HL-60 (cell line): ENCODE results near the gene NLGN1.

Source experiments
- DNase-seq, 2 experiments: peaks; one replicate each; pipeline ENCODE4 v3.0.0-alpha.2; 2010 to 2020; ENCODE audit warnings: low read depth in 1 of 2, low spot score in 1 of 2
- H3K27ac ChIP-seq: fragments of 250-450 bp; sonication (Bioruptor Pico); replicated peaks from 2 replicates; pipeline ENCODE4 v1.5.1; 2020; ENCODE audit warnings: mild to moderate bottlenecking, moderate library complexity
- H3K27me3 ChIP-seq: fragments of 250-450 bp; sonication (Bioruptor Pico); 2 replicates; pipeline ENCODE4 v1.5.1; 2021; ENCODE audit warnings: mild to moderate bottlenecking, moderate library complexity; ENCODE audit not compliant: insufficient read depth, poor library complexity, severe bottlenecking
- H3K4me3 ChIP-seq: replicated peaks from 2 replicates; pipeline ENCODE4 v1.5.1; 2011; ENCODE audit warnings: mild to moderate bottlenecking, control low read depth, low read length; ENCODE audit not compliant: insufficient read depth
- GABPA ChIP-seq: IDR thresholded peaks from 2 replicates; pipeline ENCODE4 v1.6.1; 2012; ENCODE audit warnings: low read depth
- POLR2AphosphoS5 ChIP-seq: IDR thresholded peaks from 2 replicates; pipeline ENCODE4 v1.6.1; 2012; ENCODE audit warnings: low read depth
- SPI1 ChIP-seq: IDR thresholded peaks from 2 replicates; pipeline ENCODE4 v1.6.1; 2012; ENCODE audit warnings: low read depth, mild to moderate bottlenecking, borderline replicate concordance
- TF ChIP-seq, protein P1 (sequence below): IDR thresholded peaks from one replicate; pipeline ENCODE4 v1.5.1; 2011; ENCODE audit warnings: low read length, control low read depth, inconsistent platforms; ENCODE audit not compliant: insufficient read depth
- TF ChIP-seq, protein P2 (sequence below): IDR thresholded peaks from 2 replicates; pipeline ENCODE4 v1.6.1; 2012; ENCODE audit warnings: low read depth; ENCODE audit not compliant: insufficient replicate concordance

The NLGN1 gene

DNA sequence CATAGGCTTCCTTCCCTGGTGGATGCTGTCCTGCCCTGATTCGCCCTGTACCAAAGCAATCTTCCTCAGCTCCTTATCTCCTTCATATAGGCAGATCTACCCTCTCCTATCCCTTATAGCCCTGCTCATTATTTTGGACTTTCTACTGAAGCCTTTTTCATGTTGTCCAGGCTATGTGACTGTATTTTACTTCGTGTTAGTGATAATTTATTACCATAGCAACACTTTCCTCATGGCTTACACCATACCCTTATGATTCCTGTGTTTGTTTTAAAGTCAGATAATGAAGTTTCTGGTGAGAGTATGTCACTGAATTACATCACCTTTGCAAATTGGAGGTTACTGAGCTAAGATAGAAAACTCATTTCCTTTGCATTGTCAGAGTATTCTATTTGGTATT is 352.6 kb downstream of the NLGN1 start:
- TF ChIP-seq SPI1, result no peak
- TF ChIP-seq, protein P1, sequence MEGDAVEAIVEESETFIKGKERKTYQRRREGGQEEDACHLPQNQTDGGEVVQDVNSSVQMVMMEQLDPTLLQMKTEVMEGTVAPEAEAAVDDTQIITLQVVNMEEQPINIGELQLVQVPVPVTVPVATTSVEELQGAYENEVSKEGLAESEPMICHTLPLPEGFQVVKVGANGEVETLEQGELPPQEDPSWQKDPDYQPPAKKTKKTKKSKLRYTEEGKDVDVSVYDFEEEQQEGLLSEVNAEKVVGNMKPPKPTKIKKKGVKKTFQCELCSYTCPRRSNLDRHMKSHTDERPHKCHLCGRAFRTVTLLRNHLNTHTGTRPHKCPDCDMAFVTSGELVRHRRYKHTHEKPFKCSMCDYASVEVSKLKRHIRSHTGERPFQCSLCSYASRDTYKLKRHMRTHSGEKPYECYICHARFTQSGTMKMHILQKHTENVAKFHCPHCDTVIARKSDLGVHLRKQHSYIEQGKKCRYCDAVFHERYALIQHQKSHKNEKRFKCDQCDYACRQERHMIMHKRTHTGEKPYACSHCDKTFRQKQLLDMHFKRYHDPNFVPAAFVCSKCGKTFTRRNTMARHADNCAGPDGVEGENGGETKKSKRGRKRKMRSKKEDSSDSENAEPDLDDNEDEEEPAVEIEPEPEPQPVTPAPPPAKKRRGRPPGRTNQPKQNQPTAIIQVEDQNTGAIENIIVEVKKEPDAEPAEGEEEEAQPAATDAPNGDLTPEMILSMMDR, result no peak
- TF ChIP-seq GABPA, result no peak
- TF ChIP-seq POLR2AphosphoS5, result no peak
- TF ChIP-seq, protein P2, sequence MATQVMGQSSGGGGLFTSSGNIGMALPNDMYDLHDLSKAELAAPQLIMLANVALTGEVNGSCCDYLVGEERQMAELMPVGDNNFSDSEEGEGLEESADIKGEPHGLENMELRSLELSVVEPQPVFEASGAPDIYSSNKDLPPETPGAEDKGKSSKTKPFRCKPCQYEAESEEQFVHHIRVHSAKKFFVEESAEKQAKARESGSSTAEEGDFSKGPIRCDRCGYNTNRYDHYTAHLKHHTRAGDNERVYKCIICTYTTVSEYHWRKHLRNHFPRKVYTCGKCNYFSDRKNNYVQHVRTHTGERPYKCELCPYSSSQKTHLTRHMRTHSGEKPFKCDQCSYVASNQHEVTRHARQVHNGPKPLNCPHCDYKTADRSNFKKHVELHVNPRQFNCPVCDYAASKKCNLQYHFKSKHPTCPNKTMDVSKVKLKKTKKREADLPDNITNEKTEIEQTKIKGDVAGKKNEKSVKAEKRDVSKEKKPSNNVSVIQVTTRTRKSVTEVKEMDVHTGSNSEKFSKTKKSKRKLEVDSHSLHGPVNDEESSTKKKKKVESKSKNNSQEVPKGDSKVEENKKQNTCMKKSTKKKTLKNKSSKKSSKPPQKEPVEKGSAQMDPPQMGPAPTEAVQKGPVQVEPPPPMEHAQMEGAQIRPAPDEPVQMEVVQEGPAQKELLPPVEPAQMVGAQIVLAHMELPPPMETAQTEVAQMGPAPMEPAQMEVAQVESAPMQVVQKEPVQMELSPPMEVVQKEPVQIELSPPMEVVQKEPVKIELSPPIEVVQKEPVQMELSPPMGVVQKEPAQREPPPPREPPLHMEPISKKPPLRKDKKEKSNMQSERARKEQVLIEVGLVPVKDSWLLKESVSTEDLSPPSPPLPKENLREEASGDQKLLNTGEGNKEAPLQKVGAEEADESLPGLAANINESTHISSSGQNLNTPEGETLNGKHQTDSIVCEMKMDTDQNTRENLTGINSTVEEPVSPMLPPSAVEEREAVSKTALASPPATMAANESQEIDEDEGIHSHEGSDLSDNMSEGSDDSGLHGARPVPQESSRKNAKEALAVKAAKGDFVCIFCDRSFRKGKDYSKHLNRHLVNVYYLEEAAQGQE, result no peak
- no peaks in the 10 kb centered on the region for H3K27me3 ChIP-seq
- H3K27ac ChIP-seq, result no peak overlapping the region
- H3K4me3 ChIP-seq, result no peak overlapping the region
- DNase-seq, result no peak

DNA sequence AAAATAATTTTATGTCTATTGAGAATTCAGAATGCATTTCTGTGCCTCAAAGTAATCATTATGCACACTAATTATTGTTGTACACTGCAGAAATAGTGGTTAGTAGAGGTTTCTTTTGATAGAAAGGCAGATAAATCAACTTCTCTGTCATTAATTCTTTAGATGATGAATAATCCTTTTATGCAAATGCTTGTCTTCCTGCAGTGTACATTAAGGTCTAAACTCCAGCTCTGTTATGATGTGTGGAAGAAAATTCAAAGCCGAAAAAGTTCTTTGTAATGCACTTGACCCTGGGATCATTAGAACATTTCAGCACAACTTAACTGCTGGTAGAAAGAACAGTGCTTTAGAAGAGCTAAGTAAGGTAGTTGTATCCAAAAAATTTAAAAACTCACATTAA is 353.0 kb downstream of the NLGN1 start:
- H3K4me3 ChIP-seq, result no peak overlapping the region
- no peak overlapping the region for H3K27ac ChIP-seq
- H3K27me3 ChIP-seq, result no peaks in the 10 kb centered on the region
- TF ChIP-seq SPI1 (no peak), GABPA (no peak), POLR2AphosphoS5 (no peak)
- TF ChIP-seq, protein P2, result no peak
- TF ChIP-seq, protein P1, result no peak
- no peak for DNase-seq

GRCh38 chr3:173753593-173753992 is 356.0 kb downstream of the NLGN1 start:
- Histone ChIP-seq H3K4me3 (no peak overlapping the region), H3K27me3 (no peaks in the 10 kb centered on the region), H3K27ac (no peak overlapping the region)
- no peak for DNase-seq
- TF ChIP-seq, protein P1, result no peak
- TF ChIP-seq SPI1 (no peak), POLR2AphosphoS5 (no peak), GABPA (no peak)
- TF ChIP-seq, protein P2, result no peak
